Measurements from ENCODE around the gene SMAD3. TPM values are rescaled to one million over a fixed set of nuclear protein-coding genes. Genes with fewer than 3 reads are reported as not detected.
A peak's percentile ranks its signal among the peaks of the same experiment; 100 is the strongest.

The SMAD3 gene
- total and polyA plus RNA-seq, 2 of the 4 experiments (the other 2 are of a cell fraction): 71.0 to 177 TPM

GRCh38 chr15:67042551-67043142 is 22.8 kb upstream of the SMAD3 start:
- dilution Hi-C loops (cut with HindIII; ENCODE audit: low sequenced_read_pairs, unreplicated experiment): no loop called here
- peaks cover 0 to 18% of the 10 kb centered on the region in 2 experiments; a peak in 2 of 4 replicates for H3K79me1 ChIP-seq (ENCODE audit: low read depth in 1 of 2, low read length in 2 of 2)
- H3K4me3 ChIP-seq (ENCODE audit: insufficient read depth, low read depth, low read length): no peak overlapping the region
- ChIA-PET POLR2A (ENCODE audit: unreplicated experiment) (no interaction called here), CTCF (interaction anchor here (0.6 to 1.0 kb wide), 2 partner anchors 17 to 21 kb away, joined by 3 read pairs; no protein-coding TSS in a partner anchor)
- peaks cover 10% of the 10 kb centered on the region for H4K20me1 ChIP-seq (ENCODE audit: insufficient read depth, low read length)
- no peak overlapping the region for H3K9ac ChIP-seq (ENCODE audit: low read depth, low read length)
- peak overlapping the region; percentile 93 for H2AK5ac ChIP-seq (ENCODE audit: low read depth, low read length)
- H2BK120ac ChIP-seq (ENCODE audit: low read depth, low read length): peak overlapping the region; percentile 78
- peak overlapping the region; percentile 39 for H3K18ac ChIP-seq (ENCODE audit: low read depth, low read length)
- H2BK20ac ChIP-seq (ENCODE audit: low read depth, low read length): peak overlapping the region; percentile 84
- H4K8ac ChIP-seq (ENCODE audit: low read depth in 2 of 2, low read length in 2 of 2): peak overlapping the region; percentile 13 to 67; a peak in 3 of 4 replicates
- H2BK15ac ChIP-seq (ENCODE audit: low read depth, low read length): peak overlapping the region; percentile 79
- peak overlapping the region; percentile 74 for H4K91ac ChIP-seq (ENCODE audit: insufficient read depth, low read depth, low read length)
- in situ Hi-C loops (cut with MboI; ENCODE audit: low sequenced_read_pairs): no loop called here
- DNase-seq (peak; percentile 65), ATAC-seq (ENCODE audit: low read depth) (no peak; the same call in none of the 2 replicates)
- peaks cover 19% of the 10 kb centered on the region for H3K4me1 ChIP-seq (ENCODE audit: control insufficient read depth, insufficient read depth, low read length)
- peak overlapping the region; percentile 26 for H2AFZ ChIP-seq (replicated peaks; ENCODE audit: low read length, poor library complexity)
- peak overlapping the region; percentile 75 for H3K14ac ChIP-seq (replicated peaks; ENCODE audit: low read depth, low read length)
- intact Hi-C loops (cut with micrococcal nuclease): no loop called here
- no peak overlapping the region for H2AK9ac ChIP-seq (replicated peaks; ENCODE audit: low read depth, low read length, poor library complexity)
- no TSS peak for BruUV-seq (replicated peaks)
- peak overlapping the region; percentile 4; the same call in 1 of the 2 replicates for H3K4me2 ChIP-seq (ENCODE audit: low read depth, low read length)
- H3K23ac ChIP-seq (ENCODE audit: low read depth, low read length): peak overlapping the region; percentile 7
- no CpG with 5 or more reads among the region's 7 CpGs for WGBS, 2 experiments (ENCODE audit: extremely low coverage in 2 of 2, insufficient read length in 1 of 2)
- H3K9me3 ChIP-seq (ENCODE audit: control insufficient read depth, insufficient read depth, low read length): no peaks in the 10 kb centered on the region
- no peaks in the 10 kb centered on the region for H3K36me3 ChIP-seq (ENCODE audit: control insufficient read depth, insufficient read depth, low read length)
- peak overlapping the region; percentile 88 for H2BK5ac ChIP-seq (ENCODE audit: low read depth, low read length, poor library complexity, severe bottlenecking)
- H3K9me1 ChIP-seq (ENCODE audit: insufficient read depth, low read length): peaks cover 24% of the 10 kb centered on the region
- H4K5ac ChIP-seq (ENCODE audit: low read depth, low read length): peak overlapping the region; percentile 12; the same call in 1 of the 2 replicates
- TF ChIP-seq MAZ (IDR thresholded peaks at IDR 0.05; ENCODE audit: borderline replicate concordance, low read depth, low read length) (no peak), POLR2A (IDR thresholded peaks at IDR 0.05; ENCODE audit: low read depth, low read length) (no peak)
- H3K27me3 ChIP-seq (ENCODE audit: control insufficient read depth, insufficient read depth, low read length): no peaks in the 10 kb centered on the region
- H3K27ac ChIP-seq (ENCODE audit: insufficient read depth, low read length): peak overlapping the region; percentile 3; the same call in 1 of the 2 replicates
- no peak overlapping the region; the same call in 1 of the 2 replicates for H3K56ac ChIP-seq (ENCODE audit: extremely low read depth, insufficient read depth, low read length)
- peak overlapping the region; percentile 80 for H3K4ac ChIP-seq (ENCODE audit: low read depth, low read length)
